ENCODE measurements around the gene CADPS2. TPM values are rescaled to one million over a fixed set of nuclear protein-coding genes. Genes with fewer than 3 reads are reported as not detected.

The CADPS2 gene
- total and polyA plus RNA-seq, 2 of the 4 experiments (the other 2 are of a cell fraction), result 0.10 to 0.54 TPM

GRCh38 chr7:122727354-122727753 is 158.9 kb downstream of the CADPS2 start:
- Histone ChIP-seq H3K56ac (ENCODE audit: extremely low read depth, insufficient read depth, low read length) (no peak overlapping the region), H3K9me1 (ENCODE audit: insufficient read depth, low read length) (no peaks in the 10 kb centered on the region), H3K18ac (ENCODE audit: low read depth, low read length) (no peak overlapping the region), H2BK15ac (ENCODE audit: low read depth, low read length) (no peak overlapping the region), H3K9ac (ENCODE audit: low read depth, low read length) (no peak overlapping the region), H3K14ac (replicated peaks; ENCODE audit: low read depth, low read length) (no peak overlapping the region), H3K27me3 (ENCODE audit: control insufficient read depth, insufficient read depth, low read length) (no peaks in the 10 kb centered on the region), H3K4me3 (ENCODE audit: insufficient read depth, low read depth, low read length) (no peak overlapping the region), H3K4me2 (ENCODE audit: low read depth, low read length) (no peak overlapping the region), H3K23ac (ENCODE audit: low read depth, low read length) (no peak overlapping the region), H3K4ac (ENCODE audit: low read depth, low read length) (no peak overlapping the region), H3K4me1 (ENCODE audit: control insufficient read depth, insufficient read depth, low read length) (no peaks in the 10 kb centered on the region), H2AFZ (replicated peaks; ENCODE audit: low read length, poor library complexity) (no peak overlapping the region), H3K9me3 (ENCODE audit: control insufficient read depth, insufficient read depth, low read length) (no peaks in the 10 kb centered on the region; the same call in 1 of the 2 replicates), H3K27ac (ENCODE audit: insufficient read depth, low read length) (no peak overlapping the region), H2BK120ac (ENCODE audit: low read depth, low read length) (no peak overlapping the region), H2BK5ac (ENCODE audit: low read depth, low read length, poor library complexity, severe bottlenecking) (no peak overlapping the region), H2BK20ac (ENCODE audit: low read depth, low read length) (no peak overlapping the region), H4K8ac (ENCODE audit: low read depth in 2 of 2, low read length in 2 of 2) (no peak overlapping the region), H2AK9ac (replicated peaks; ENCODE audit: low read depth, low read length, poor library complexity) (no peak overlapping the region), H4K20me1 (ENCODE audit: insufficient read depth, low read length) (no peaks in the 10 kb centered on the region), H3K79me1 (ENCODE audit: low read depth in 1 of 2, low read length in 2 of 2) (no peaks in the 10 kb centered on the region), H4K5ac (ENCODE audit: low read depth, low read length) (no peak overlapping the region), H4K91ac (ENCODE audit: insufficient read depth, low read depth, low read length) (no peak overlapping the region), H3K36me3 (ENCODE audit: control insufficient read depth, insufficient read depth, low read length) (no peaks in the 10 kb centered on the region), H2AK5ac (ENCODE audit: low read depth, low read length) (no peak overlapping the region)
- dilution Hi-C loops (cut with HindIII; ENCODE audit: low sequenced_read_pairs, unreplicated experiment) (no loop called here), intact Hi-C loops (cut with micrococcal nuclease) (no loop called here), in situ Hi-C loops (cut with MboI; ENCODE audit: low sequenced_read_pairs) (no loop called here)
- no TSS peak for BruUV-seq (replicated peaks)
- CTCF ChIA-PET, result no interaction called here
- POLR2A ChIA-PET (ENCODE audit: unreplicated experiment), result no interaction called here
- ATAC-seq (ENCODE audit: low read depth) (no peak), DNase-seq (no peak)
- TF ChIP-seq POLR2A (IDR thresholded peaks at IDR 0.05; ENCODE audit: low read depth, low read length) (no peak), BHLHE40 (IDR thresholded peaks at IDR 0.05; ENCODE audit: low read depth, low read length) (no peak)
